Measurements from ENCODE around the gene PTPMT1.

GRCh38 chr11:47616726-47617416, 51.5 kb downstream of the PTPMT1 start:
- TF ChIP-seq CTCF (IDR thresholded peaks at IDR 0.05; ENCODE audit: low read depth, low read length, poor library complexity, severe bottlenecking) (peak; percentile 56), EZH2phosphoT487 (IDR thresholded peaks at IDR 0.05; ENCODE audit: borderline replicate concordance, low read length) (no peak)

Measured in DOHH2 (cell line).